ENCODE results near the gene SPATA25.
"Not testable (repeated sequence)": the region's sequence is repeated elsewhere in the genome, so short reads cannot be mapped to it uniquely, and the experiment has no call there.

The SPATA25 gene, protein sequence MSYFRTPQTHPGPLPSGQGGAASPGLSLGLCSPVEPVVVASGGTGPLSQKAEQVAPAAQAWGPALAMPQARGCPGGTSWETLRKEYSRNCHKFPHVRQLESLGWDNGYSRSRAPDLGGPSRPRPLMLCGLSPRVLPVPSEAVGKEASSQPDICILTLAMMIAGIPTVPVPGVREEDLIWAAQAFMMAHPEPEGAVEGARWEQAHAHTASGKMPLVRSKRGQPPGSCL

DNA sequence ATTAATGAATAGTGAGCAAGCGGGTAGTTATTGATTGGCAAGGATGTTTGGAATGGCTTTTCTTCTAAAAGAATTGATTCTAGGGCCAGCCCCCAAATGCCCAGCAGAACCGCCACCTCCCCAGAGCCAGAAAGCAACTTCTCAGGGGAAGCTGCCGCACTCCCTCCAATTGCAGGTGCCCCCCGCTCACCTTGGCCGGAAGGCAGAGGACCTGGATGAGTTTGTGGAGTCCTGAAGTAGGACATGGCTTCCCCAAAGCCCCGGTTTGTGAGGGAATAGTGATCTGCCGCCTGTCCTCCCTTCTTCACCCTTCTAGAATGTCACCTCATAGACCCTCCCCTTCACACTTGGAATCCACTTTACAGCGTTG is at the start of gene SPATA25:
TSS of gene SPATA25 (minus strand) at position 277 of the 370 bp plus-strand sequence. CDS start at position 245, 32 bp downstream.
- no peak for DNase-seq (ENCODE audit: low read depth in 3 of 3)

DNA sequence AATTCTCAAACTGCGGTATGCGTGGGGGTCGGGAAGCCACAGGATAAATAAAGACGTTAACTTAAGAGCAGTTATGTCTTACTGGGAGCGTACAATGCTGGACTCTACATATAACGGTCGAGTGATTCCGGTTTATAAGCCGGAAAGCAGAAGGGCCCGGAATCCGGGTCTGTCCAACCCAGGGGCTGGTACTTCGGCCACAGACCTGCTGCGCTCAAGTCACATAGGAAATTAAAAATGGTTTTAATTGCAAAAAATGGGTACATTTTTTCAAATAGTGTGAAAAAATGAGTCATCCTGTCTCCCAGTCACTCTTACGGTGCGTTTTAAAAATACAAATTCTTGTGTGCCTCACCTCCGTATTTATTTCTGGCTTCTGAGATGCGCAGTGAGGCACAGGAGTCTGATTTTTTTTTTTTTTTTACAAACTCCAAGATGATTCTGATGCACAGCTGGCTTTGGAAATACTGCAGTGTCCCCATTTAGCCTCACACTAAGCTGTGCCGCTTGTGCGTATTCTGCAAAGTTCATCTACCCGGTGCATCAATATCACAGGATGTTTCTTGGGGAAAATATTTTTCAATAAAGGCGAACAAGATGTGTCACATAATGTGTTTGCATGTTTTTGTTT is 48.1 kb upstream of the SPATA25 start:
- no peak for DNase-seq (ENCODE audit: low read depth in 3 of 3)

DNA sequence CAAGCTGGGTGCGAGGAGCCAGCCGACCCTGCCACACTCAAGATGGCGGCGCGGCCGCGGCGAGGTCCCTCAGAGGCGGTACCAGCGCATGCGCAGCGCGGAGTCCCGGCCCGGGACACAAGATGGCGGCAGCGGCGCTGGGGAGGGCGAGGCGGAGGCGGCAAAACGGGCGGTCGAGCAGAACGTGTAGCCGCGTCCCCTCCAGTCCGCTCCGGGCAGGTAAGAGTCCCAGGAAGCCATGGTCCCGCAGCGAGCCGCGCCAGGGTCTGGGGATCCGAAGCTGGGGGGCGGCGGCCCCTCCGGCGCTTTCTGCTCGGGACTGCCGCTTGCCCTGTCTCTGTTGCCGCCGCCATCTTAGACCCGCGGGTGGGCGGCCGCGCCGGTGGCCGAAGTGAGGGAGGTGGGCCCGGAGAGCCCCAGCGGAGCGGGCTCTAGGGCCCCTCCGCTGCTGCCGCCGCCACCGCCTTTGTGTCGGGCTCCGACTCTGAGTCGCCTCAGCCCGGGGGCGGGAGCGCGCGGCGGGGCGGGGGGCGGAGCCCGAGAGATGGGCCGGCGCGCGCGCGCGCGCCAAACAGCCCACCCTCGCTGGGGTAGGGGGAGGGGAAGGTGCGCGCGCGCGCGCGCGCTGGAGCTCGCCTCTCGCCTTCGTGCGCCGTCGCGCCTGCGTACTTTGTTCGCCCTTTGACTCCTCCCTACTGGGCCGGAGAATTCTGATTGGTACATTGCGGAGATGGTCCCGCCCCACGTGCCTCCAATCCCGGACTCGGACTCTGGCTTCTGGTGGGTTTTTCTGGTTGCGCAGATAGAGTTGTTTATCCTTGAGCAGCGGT is 47.4 kb upstream of the SPATA25 start, which contains the start of gene PCIF1:
TSS of gene PCIF1 (plus strand) at position 98 of the 830 bp plus-strand sequence. CDS start 4,317 bp downstream, outside the sequence.
- DNase-seq (ENCODE audit: low read depth in 3 of 3), result peak; percentile 97 to 98 (median 98)

- DNase-seq (ENCODE audit: low read depth in 3 of 3), result no peak
These were observed 46.7 kb upstream of the SPATA25 start for GRCh38 chr20:45934046-45934585.

- peak; percentile 35 to 63 (median 36) for DNase-seq (ENCODE audit: low read depth in 3 of 3)
These were observed 46.0 kb upstream of the SPATA25 start for GRCh38 chr20:45933266-45934045.

GRCh38 chr20:45931680-45932079 is 44.3 kb upstream of the SPATA25 start:
- not testable (repeated sequence) for DNase-seq (ENCODE audit: low read depth in 3 of 3)

- DNase-seq (ENCODE audit: low read depth in 3 of 3), result no peak
These were observed 39.9 kb upstream of the SPATA25 start for GRCh38 chr20:45927071-45927878.

DNA sequence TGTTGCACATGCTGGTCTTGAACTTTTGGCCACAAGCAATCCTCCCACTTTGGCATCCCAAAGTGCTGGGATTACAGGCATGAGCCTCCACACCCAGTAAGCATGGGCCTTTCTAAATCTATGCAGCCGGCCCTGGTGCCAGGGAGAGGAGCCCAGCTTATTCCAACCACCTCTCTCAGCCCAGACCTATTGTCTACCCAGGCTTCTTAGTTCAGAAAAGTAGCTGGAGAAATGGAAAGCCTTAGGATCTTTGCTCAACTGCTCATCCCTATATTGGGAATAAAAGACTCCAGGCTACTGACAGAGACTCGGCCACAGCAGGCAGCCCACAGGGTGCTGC is 39.3 kb upstream of the SPATA25 start:
- DNase-seq (ENCODE audit: low read depth in 3 of 3), result no peak

- DNase-seq (ENCODE audit: low read depth in 3 of 3), result no peak
These were observed 38.5 kb upstream of the SPATA25 start for GRCh38 chr20:45925821-45926506.

- no peak for DNase-seq (ENCODE audit: low read depth in 3 of 3)
These were observed 37.2 kb upstream of the SPATA25 start for GRCh38 chr20:45924391-45925261.

- DNase-seq (ENCODE audit: low read depth in 3 of 3), result no peak
These were observed 34.1 kb upstream of the SPATA25 start for GRCh38 chr20:45921337-45922189.

GRCh38 chr20:45920462-45921336 is 33.3 kb upstream of the SPATA25 start:
- no peak for DNase-seq (ENCODE audit: low read depth in 3 of 3)

DNA sequence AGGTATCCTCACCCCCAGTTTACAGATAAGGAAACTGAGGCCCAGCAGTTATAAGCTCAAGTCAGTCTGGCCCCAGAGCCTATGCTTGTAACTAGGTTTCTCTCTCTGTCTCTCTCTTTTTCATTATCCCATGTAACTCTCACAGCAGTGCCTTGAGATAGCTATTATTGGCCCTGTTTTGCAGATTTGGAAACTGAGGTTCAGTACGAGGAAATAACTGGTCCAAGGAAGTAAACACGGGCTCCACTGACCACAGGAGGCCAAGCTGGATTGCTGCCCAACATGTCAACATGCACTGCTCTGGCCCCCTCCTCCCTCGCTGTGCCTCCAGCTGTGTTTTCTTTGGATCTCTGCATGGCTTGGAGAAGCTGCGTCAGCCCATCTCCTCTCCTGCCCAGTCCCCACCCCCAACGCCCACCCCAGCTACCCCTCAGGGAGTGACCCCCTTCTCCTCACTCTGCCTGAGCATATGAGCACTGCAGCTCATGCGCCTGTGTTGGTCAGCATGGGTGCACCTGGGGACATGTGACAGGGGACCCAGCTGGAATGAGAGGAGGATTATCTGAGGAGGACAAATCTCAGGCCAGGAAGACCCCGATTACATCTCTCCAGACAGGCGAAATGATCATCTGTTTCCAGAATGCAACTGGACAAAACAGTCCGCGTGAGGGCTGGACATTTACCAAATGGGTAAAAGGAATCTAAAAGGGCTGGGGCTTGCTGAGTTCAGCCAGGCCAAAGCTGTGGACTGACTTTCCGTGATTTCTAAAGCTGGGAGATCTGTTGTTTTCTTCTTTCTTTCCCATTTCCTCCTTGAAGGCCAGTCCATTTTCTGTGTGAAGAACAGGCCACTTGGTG is 32.3 kb upstream of the SPATA25 start:
- DNase-seq (ENCODE audit: low read depth in 3 of 3), result no peak

DNA sequence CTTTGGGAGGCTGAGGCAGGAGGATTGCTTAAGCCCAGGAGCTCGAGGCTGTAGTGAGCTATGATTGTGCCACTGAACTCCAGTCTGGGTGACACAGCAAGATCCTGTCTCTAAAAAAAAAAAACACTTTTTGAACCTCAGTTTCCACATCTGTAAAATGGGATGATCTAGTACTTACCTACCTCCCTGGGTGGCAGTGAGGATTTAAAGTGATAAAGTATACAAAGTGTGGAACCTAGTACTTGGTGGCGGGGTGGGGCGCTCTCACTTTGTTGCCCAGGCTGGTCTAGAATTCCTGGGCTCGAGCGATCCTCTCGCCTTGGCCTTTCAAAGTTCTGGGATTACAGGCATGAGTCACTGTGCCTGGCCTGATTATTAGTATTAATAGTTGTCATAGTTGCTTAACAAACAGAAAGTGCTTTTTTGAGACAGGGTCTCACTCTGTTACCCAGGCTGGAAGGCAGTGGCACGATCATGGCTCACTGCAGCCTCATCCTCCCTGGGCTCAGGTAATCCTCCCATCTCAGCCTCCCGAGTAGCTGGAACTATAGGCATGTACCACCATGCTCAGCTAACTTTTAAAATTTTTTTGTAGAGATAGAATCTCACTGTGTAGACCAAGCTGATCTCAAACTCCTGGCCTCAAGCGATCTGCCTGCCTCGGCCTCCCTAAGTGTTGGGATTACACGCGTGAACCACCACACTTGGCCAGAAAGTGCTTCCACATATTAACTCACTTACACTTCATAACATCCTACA is 31.5 kb upstream of the SPATA25 start:
- no peak for DNase-seq (ENCODE audit: low read depth in 3 of 3)

GRCh38 chr20:45918182-45918737 is 30.8 kb upstream of the SPATA25 start:
- DNase-seq (ENCODE audit: low read depth in 3 of 3), result no peak
